AG09309 (cell line): ENCODE measurements around the gene TMEM50B.

Experiments used
- DNase-seq: peaks from one replicate; pipeline ENCODE4 v3.0.0-alpha.2; 2010; ENCODE audit warnings: low read depth
- H3K4me3 ChIP-seq: 2 replicates; pipeline ENCODE4 v1.5.1; 2011; ENCODE audit warnings: mild to moderate bottlenecking, low read depth, low read length, moderate library complexity; ENCODE audit not compliant: control insufficient read depth
- TF ChIP-seq, protein P1 (sequence below): IDR thresholded peaks from 2 replicates; pipeline ENCODE4 v1.5.1; 2011; ENCODE audit warnings: mild to moderate bottlenecking, low read depth, low read length, inconsistent platforms; ENCODE audit not compliant: insufficient read depth, control insufficient read depth; ENCODE audit errors: missing control alignments

Gene TMEM50B

GRCh38 chr21:33491373-33492102 lies 11.8 kb upstream of the TMEM50B start, which contains the start of gene DNAJC28:
Gene DNAJC28, minus strand, starts transcription at chr21:33491716. Its CDS starts 2,323 bp downstream, at chr21:33489393.
- peak; percentile 55 for DNase-seq
- TF ChIP-seq, protein P1, sequence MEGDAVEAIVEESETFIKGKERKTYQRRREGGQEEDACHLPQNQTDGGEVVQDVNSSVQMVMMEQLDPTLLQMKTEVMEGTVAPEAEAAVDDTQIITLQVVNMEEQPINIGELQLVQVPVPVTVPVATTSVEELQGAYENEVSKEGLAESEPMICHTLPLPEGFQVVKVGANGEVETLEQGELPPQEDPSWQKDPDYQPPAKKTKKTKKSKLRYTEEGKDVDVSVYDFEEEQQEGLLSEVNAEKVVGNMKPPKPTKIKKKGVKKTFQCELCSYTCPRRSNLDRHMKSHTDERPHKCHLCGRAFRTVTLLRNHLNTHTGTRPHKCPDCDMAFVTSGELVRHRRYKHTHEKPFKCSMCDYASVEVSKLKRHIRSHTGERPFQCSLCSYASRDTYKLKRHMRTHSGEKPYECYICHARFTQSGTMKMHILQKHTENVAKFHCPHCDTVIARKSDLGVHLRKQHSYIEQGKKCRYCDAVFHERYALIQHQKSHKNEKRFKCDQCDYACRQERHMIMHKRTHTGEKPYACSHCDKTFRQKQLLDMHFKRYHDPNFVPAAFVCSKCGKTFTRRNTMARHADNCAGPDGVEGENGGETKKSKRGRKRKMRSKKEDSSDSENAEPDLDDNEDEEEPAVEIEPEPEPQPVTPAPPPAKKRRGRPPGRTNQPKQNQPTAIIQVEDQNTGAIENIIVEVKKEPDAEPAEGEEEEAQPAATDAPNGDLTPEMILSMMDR, result no peak
- H3K4me3 ChIP-seq, result peak within 1 kb of the TSS; percentile 67

GRCh38 chr21:33490991-33491372 lies 11.2 kb upstream of the TMEM50B start:
- H3K4me3 ChIP-seq, result peak overlapping the region; percentile 67
- TF ChIP-seq, protein P1, result no peak
- no peak for DNase-seq

DNA sequence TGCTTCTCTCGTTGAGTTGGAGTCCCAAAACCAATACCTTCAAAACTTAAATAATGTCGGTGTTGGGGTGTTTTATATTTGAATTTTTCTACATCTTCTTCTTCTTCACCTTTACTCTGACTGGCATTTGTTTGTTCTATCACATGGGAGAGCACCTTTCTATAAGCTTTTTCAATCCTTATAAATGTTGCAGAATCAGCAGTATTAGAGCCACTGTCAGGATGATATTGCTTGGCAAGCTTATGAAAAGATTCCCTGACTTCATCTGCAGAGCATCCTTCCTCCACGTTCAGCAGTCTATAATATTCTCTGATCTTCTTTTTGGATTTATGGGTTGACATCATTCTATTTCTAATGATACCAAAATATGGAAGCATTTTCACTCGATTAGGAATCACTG lies 9.2 kb upstream of the TMEM50B start:
- no peak for DNase-seq
- H3K4me3 ChIP-seq, result no peak overlapping the region
- TF ChIP-seq, protein P1, result no peak

- H3K4me3 ChIP-seq, result no peak overlapping the region
- TF ChIP-seq, protein P1, result no peak
- no peak for DNase-seq
These were observed 8.2 kb upstream of the TMEM50B start for GRCh38 chr21:33487996-33488395.

DNA sequence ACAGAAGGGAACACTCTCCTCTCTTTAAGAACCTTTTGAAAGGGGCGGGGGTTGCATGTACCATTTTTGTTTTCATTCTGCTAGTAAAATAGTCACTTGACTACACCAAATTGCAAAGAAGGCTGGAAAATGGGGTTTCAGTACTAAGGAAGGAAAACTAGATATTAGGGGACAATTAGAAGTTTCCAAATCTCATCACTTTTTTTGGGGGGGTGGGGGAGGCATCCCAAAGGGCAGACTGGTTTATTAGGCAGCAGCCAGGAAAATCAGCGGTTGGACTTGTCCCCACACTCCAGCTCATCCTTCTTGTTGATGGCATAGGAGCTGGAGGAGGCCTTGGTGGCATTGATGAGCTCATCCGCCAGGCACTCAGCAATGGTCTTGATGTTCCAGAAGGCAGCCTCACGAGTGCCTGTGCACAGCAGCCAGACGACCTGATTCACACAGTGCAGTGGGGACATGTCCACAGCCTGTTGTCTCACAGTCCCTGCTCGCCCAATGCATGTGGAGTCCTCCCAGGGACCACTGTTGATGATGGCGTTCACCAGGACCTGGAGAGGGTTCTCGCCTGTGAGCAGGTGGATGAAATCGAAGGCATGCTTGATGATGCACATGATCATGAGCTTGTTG lies 1.7 kb upstream of the TMEM50B start:
- TF ChIP-seq, protein P1, result no peak
- no peak overlapping the region for H3K4me3 ChIP-seq
- no peak for DNase-seq

- TF ChIP-seq, protein P1, result no peak
- DNase-seq, result no peak
- peak overlapping the region; percentile 86 for H3K4me3 ChIP-seq
These were observed 818 bp upstream of the TMEM50B start for GRCh38 chr21:33480481-33481103.
